ENCODE measurements around the gene UNK.

UNK gene

GRCh38 chr17:75834279-75834920 is 49.8 kb downstream of the UNK start:
- DNase-seq (ENCODE audit: low read depth, low spot score), result no peak

DNA sequence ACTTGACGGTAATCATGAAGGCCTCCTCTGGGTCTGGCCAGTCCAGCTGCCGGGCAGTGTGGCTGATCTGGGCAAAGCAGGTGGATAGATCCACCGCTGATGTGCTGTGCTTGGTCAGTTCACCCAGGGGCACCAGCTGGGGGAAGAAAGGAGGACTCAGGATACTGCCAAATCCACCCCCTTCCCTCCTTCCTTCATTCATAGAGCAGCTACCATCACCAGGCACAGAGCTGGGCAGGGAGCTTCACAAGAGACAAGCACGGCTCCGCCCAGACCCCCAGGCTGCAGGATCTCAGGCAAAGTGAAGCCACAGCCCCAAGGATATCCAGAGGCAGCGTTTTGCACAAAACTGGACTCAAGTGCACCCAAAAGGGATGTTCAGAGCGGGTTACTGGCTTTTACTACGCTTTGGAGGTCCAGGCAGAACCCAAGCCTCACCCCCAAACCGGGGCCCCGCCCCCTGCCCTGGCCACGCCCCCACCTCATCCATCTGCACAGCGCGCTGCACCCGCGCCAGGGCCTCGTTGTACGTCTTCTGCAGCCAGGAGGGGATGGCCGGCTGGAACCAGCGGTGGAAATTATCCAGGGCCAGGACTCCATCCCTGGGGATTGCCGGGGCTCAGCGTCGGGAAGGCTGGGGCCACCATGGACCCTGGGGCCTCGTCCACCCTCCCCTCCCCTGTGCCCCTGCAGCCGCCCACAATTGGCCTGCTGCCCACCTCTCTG is 50.5 kb downstream of the UNK start:
- DNase-seq (ENCODE audit: low read depth, low spot score), result no peak

GRCh38 chr17:75835654-75835987 is 51.0 kb downstream of the UNK start:
- no peak for DNase-seq (ENCODE audit: low read depth, low spot score)

DNA sequence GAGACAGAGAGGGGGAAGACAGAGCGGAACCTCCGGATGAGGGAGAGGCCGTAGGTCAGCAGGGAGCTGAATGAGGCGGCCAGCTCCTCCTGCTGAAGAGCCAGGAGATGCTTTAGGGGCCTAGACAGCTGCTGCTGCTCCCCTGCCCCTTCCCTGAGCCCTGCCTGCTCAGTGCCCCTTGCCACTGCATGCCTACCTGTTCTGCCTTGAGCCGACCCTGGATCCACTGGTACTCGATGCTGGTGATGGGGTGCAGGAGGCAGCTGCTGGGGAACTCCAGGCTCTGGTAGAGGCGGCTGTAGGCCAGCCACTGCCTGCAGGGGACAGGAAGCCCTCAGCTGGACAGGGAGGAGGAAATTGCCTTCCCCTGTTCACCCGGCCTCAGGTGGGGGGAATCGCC is 52.0 kb downstream of the UNK start:
- DNase-seq (ENCODE audit: low read depth, low spot score), result no peak

GRCh38 chr17:75837899-75838298 is 53.3 kb downstream of the UNK start:
- DNase-seq (ENCODE audit: low read depth, low spot score), result no peak

- no peak for DNase-seq (ENCODE audit: low read depth, low spot score)
Measured at GRCh38 chr17:75838410-75838809, 53.8 kb downstream of the UNK start.

DNA sequence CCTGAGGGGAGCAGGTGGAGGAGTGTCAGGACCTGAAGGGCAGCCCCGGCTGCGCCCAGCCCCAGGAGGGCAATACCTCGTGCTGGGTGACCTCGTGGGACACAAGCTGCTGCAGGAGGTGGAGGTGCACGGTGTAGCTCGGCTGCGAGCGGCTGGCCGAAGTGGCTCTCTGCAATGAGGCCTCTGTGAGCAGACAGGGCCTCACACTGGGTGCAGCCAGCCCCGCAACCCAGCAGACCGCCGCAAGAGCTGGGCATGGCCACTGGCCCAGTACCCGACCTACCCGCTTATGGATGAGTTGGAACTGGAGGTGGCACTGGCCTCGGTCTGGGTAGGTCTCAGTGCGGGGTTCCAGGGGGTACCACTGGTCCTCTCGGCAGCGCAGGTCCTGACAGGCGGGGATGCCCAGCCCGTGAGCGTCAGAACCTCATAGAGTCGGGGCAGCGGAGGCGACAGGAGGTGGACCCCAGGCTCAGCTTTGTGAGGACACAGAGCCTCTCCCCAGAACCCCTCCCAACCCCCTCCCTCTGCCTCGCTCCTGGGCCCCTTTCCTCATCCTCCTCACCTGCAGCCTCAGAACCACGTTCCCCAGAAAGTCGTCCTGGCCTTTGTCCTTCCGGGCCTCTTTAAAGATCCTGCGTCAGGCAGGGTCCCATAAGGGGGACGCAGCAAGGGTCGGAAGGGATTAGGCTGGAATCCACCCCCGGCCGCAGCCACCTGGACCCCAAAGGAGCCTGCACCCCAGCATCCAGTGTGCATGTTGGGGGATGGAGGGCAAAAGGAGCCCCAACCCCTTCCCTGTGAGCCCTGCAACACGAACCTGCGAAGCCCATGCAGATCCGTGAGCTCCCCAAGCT is 55.6 kb downstream of the UNK start:
- DNase-seq (ENCODE audit: low read depth, low spot score), result no peak

GRCh38 chr17:75840799-75841164 is 56.2 kb downstream of the UNK start:
- DNase-seq (ENCODE audit: low read depth, low spot score), result no peak

GRCh38 chr17:75842411-75842810 is 57.8 kb downstream of the UNK start:
- DNase-seq (ENCODE audit: low read depth, low spot score), result no peak

DNA sequence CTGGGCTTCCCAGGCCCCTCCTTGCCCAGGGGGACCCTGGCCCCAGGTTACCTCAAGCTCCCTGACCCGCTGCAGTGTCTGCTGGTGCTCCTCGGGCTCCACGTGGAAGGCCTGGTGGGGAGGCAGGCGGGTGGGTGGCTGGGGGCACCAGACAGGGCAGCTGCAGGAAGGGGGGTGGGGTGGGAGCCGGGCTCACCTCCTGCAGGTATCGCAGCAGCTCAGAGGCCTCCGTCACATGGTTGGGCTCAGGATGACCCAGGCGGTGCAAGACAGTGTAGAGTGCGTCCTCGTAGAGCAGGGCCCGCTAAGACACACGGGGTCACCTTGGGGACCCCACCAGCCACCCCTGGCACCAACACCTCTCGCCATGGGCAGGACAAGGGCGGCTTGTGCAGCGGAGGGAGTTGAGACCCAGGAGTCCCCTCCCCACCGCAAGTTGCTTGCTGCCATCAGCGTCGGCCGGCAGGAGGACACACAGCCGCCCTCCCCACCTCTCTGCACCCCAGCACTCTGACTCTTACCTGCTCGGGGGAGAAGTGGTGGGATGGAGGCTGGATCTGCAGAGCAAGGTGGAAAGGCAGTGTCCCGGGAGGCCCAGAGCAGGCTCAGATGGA is 58.5 kb downstream of the UNK start:
- DNase-seq (ENCODE audit: low read depth, low spot score), result no peak

DNA sequence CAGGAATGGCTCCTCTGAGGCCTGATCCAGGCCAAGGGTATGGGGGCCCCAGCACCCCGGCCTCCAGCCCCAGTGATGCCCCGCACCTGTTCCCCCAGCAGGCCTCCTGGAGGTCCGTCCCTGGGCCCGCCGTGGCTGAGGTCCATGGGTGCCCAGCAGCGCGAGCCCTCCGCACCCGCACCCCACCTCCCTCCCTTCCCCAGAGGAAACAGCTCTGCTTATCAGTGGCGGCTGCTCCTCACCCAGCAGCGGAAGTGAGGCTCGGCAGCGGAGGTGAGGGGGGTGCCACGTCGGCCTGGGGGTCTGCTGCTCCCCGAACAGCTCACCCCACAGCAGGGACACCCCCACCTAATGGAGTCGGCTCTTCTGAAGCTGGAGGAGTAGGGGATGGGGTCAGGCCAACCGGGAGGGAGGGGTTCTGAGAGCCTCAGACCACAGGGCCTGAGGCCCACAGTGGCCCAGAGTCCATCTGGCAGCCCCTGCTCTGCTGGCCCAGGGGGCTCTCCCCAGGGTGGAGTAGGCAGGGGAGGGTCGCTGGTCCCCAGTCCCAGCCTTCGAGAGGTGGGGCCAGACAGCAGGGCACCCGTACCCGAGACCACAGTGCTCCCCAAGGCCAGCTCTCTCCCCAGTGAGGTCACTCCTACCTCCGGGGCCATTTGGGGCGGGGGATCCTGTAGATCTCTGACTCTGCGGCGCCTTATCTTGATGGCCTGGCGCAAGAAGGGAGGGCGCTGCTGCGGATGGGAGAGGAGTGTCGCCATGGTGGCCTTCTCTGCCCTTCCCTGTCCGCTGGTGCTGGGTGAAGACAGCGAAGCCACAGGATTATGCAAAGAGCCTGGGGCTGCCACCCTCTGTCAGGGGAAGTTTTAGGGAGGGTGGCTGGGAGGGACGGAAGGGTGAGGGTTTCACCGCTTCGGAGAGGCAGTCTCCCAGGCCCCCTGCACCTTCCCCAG is 59.2 kb downstream of the UNK start, which contains the start of gene UNC13D:
Gene UNC13D, minus strand, starts transcription at position 828 of the 953 bp plus-strand sequence. Its CDS starts 67 bp downstream, at position 761.
- DNase-seq (ENCODE audit: low read depth, low spot score), result no peak

GRCh38 chr17:75844530-75845057 is 60.0 kb downstream of the UNK start:
- no peak for DNase-seq (ENCODE audit: low read depth, low spot score)

- DNase-seq (ENCODE audit: low read depth, low spot score), result no peak
Measured at GRCh38 chr17:75845058-75845711, 60.6 kb downstream of the UNK start.

GRCh38 chr17:75845933-75846691 is 61.5 kb downstream of the UNK start:
- no peak for DNase-seq (ENCODE audit: low read depth, low spot score)

DNA sequence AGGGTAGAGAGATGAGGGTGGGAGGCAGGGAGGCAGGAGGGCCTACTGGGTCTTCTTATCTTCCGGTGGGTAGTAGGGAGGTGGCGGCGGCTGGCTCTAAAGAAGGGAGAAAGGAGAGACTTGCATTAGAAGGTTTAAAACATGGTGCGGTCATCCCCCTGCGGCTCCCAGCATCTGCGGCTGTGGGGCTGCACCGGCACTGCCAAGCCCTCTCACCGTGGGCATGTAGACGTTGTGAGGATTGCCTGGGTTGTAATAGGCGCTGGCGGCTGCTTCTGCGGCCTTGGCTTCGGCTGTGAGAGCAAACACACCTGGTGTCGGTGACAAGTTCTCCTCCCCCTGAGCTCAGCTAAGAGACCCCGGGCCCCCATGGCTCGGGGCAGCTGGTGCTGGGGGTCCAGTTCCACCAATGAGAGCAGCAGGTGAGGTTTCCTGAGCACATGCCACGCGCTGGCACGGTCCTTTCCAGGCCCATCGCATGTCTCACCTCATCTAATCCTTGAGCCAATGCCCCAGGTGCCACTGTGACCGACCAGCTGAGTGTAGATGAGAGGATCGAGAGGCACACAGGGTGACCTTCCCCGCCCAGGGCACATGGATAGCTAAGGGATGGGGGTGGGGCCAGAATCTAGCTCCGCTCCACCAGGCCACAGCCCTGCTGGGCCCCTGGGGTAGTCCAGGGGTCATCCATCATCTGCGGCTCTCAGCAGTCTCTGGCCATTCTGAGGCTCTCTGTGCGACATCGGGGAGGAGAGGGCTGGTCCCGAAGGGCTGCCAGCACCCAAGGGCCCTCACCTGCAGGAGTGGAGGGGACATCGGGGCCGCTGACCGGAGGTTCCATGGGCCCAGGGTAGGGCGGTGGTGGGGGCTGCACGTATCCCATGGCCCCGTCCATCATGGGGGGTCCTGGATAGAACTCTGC is 62.3 kb downstream of the UNK start:
- DNase-seq (ENCODE audit: low read depth, low spot score), result no peak

DNA sequence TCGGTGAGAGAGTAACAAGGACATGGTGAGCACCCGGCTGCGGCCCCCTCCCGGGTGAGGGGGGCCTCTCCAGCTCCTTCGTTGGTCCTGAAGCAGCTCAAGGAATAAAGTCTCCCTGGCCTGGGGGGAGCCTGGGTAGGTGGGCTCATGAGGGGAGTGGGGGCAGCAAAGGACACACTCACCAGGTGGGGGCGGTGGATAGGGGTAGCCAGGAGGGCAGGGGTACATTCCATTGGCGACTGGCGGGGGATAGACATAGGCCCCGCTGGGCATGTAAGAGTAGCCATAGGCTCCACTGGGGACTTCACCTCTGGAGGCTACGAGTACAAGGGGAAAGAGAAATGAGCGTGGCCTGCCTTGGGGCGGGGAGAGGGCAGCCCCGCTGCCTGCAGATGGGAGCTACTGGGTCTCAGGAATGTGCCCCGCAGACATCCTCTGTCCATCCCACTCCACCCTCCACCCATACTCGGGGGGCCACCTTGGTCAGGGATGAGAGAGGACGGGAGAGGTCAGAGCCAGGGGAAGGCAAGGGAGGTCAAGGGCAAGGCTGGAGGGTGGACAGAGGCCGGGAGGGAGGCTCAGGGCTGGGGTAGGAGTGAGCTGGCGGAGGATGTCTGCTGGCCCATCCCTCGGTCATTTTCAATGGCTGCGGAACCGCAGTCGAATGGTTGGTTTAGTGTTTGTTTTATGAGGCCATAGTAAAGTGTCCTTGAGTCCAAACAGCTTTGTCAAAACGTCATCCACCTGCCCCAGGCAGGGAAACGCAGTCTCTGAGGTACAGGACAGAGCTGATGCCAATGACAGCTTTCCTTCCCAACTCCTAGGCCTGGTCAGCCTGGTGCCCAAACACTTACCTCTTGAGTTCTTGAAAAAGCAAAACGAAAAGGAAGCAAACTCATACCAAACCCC is 63.3 kb downstream of the UNK start:
- no peak for DNase-seq (ENCODE audit: low read depth, low spot score)

GRCh38 chr17:75848523-75849278 is 64.1 kb downstream of the UNK start:
- DNase-seq (ENCODE audit: low read depth, low spot score), result no peak

All from brain pericyte (primary cell).